IMR-90 (cell line): ENCODE data around the gene ZCCHC24. TPM values are rescaled to one million over a fixed set of nuclear protein-coding genes. Genes with fewer than 3 reads are reported as not detected.

ENCODE experiments used
- ATAC-seq: fragments of 200-7000 bp; cut with Tn5 transposase; 2 replicates; pipeline ENCODE4 v1.9.1; 2020; ENCODE audit warnings: low read depth, mild to moderate bottlenecking, moderate library complexity
- BruUV-seq: library from RNA; stranded (reverse); fragments of 400-500 nt; replicated peaks from 2 replicates; lab custom pipeline; 2021; lab: Mats Ljungman, UMichigan
- CTCF ChIA-PET: fragments of 300-600 bp; formaldehyde crosslinking; extraction: SDS; loops from one replicate; lab custom pipeline; 2021; ENCODE audit warnings: antibody characterized with exemption; lab: Yijun Ruan, JAX
- POLR2A ChIA-PET: fragments of 300-600 bp; sonication (Branson Sonifier 250); formaldehyde crosslinking; loops from one replicate; lab custom pipeline; 2022; ENCODE audit warnings: antibody characterized with exemption; ENCODE audit not compliant: unreplicated experiment; lab: Charles Lee
- DNase-seq: peaks from one replicate; pipeline ENCODE4 v3.0.0; 2013
- H2AFZ ChIP-seq: replicated peaks from 2 replicates; pipeline ENCODE3; 2013; ENCODE audit warnings: low read length, mild to moderate bottlenecking; ENCODE audit not compliant: poor library complexity
- H2AK5ac ChIP-seq: 2 replicates; pipeline ENCODE4 v1.6.1; 2013; ENCODE audit warnings: low read depth, low read length, inconsistent platforms
- H2AK9ac ChIP-seq: replicated peaks from 2 replicates; pipeline ENCODE3; 2013; ENCODE audit warnings: mild to moderate bottlenecking, low read depth, low read length, moderate library complexity; ENCODE audit not compliant: poor library complexity
- H2BK120ac ChIP-seq: 2 replicates; pipeline ENCODE4 v1.6.1; 2013; ENCODE audit warnings: low read depth, low read length, inconsistent platforms
- H2BK15ac ChIP-seq: 3 replicates; pipeline ENCODE4 v1.6.1; 2013; ENCODE audit warnings: low read depth, low read length, inconsistent platforms
- H2BK20ac ChIP-seq: 2 replicates; pipeline ENCODE4 v1.6.1; 2013; ENCODE audit warnings: low read depth, mild to moderate bottlenecking, inconsistent platforms, low read length, moderate library complexity
- H2BK5ac ChIP-seq: 2 replicates; pipeline ENCODE4 v1.6.1; 2013; ENCODE audit warnings: mild to moderate bottlenecking, low read depth, low read length, inconsistent platforms; ENCODE audit not compliant: poor library complexity, severe bottlenecking
- H3K14ac ChIP-seq: replicated peaks from 2 replicates; pipeline ENCODE4 v1.6.1; 2013; ENCODE audit warnings: low read depth, low read length, inconsistent platforms
- H3K18ac ChIP-seq: 2 replicates; pipeline ENCODE4 v1.6.1; 2013; ENCODE audit warnings: low read depth, low read length, control low read depth
- H3K23ac ChIP-seq: 2 replicates; pipeline ENCODE4 v1.6.1; 2013; ENCODE audit warnings: low read depth, low read length, inconsistent platforms
- H3K27ac ChIP-seq: 2 replicates; pipeline ENCODE4 v1.5.1; 2013; ENCODE audit warnings: mild to moderate bottlenecking, control low read depth, low read length; ENCODE audit not compliant: insufficient read depth
- H3K27me3 ChIP-seq: 2 replicates; pipeline ENCODE4 v1.6.1; 2013; ENCODE audit warnings: low read length; ENCODE audit not compliant: control insufficient read depth, insufficient read depth
- H3K36me3 ChIP-seq: 2 replicates; pipeline ENCODE4 v1.6.1; 2013; ENCODE audit warnings: low read length, mixed read lengths; ENCODE audit not compliant: control insufficient read depth, insufficient read depth
- H3K4ac ChIP-seq: 2 replicates; pipeline ENCODE4 v1.6.1; 2013; ENCODE audit warnings: low read depth, low read length, inconsistent platforms
- H3K4me1 ChIP-seq: 2 replicates; pipeline ENCODE4 v1.6.1; 2013; ENCODE audit warnings: low read length, mixed read lengths; ENCODE audit not compliant: control insufficient read depth, insufficient read depth
- H3K4me2 ChIP-seq: 2 replicates; pipeline ENCODE4 v1.6.1; 2013; ENCODE audit warnings: low read depth, mild to moderate bottlenecking, control low read depth, low read length, moderate library complexity
- H3K4me3 ChIP-seq: 2 replicates; pipeline ENCODE4 v1.5.1; 2013; ENCODE audit warnings: low read depth, mild to moderate bottlenecking, control low read depth, low read length, moderate library complexity; ENCODE audit not compliant: insufficient read depth
- H3K56ac ChIP-seq: 2 replicates; pipeline ENCODE4 v1.6.1; 2013; ENCODE audit warnings: low read length, inconsistent platforms; ENCODE audit not compliant: insufficient read depth; ENCODE audit errors: extremely low read depth
- H3K79me1 ChIP-seq, 2 experiments: 2 replicates each; pipeline ENCODE4 v1.6.1; 2013; ENCODE audit warnings: low read length in 2 of 2, inconsistent platforms in 1 of 2, low read depth in 1 of 2
- H3K9ac ChIP-seq: 2 replicates; pipeline ENCODE4 v1.6.1; 2013; ENCODE audit warnings: low read depth, low read length, control low read depth
- H3K9me1 ChIP-seq: 2 replicates; pipeline ENCODE4 v1.6.1; 2013; ENCODE audit warnings: low read length, inconsistent platforms; ENCODE audit not compliant: insufficient read depth
- H3K9me3 ChIP-seq: 2 replicates; pipeline ENCODE4 v1.6.1; 2013; ENCODE audit warnings: low read length; ENCODE audit not compliant: control insufficient read depth, insufficient read depth
- H4K20me1 ChIP-seq: 2 replicates; pipeline ENCODE4 v1.6.1; 2013; ENCODE audit warnings: low read length, inconsistent platforms; ENCODE audit not compliant: insufficient read depth
- H4K5ac ChIP-seq: 2 replicates; pipeline ENCODE4 v1.6.1; 2013; ENCODE audit warnings: mild to moderate bottlenecking, low read depth, low read length, control low read depth
- H4K8ac ChIP-seq, 2 experiments: 2 replicates each; pipeline ENCODE4 v1.6.1; 2013; ENCODE audit warnings: low read depth in 2 of 2, low read length in 2 of 2, control low read depth in 1 of 2, inconsistent platforms in 1 of 2
- H4K91ac ChIP-seq: 2 replicates; pipeline ENCODE4 v1.6.1; 2013; ENCODE audit warnings: low read depth, low read length, inconsistent platforms; ENCODE audit not compliant: insufficient read depth
- CEBPB ChIP-seq: IDR thresholded peaks from 2 replicates; pipeline ENCODE4 v1.6.1; 2012; ENCODE audit warnings: low read depth, low read length, improper control_type of control experiment
- CHD1 ChIP-seq: IDR thresholded peaks from 2 replicates; pipeline ENCODE4 v1.6.1; 2012; ENCODE audit warnings: low read depth, low read length, improper control_type of control experiment
- CTCF ChIP-seq: conservative IDR thresholded peaks from 2 replicates; pipeline ENCODE4 v1.5.1; 2012; ENCODE audit warnings: mild to moderate bottlenecking, low read depth, low read length, improper control_type of control experiment
- FOS ChIP-seq: fragments of 150-350 bp; IDR thresholded peaks from 2 replicates; pipeline ENCODE4 v1.6.1; 2016; ENCODE audit warnings: low read depth, low read length
- MAZ ChIP-seq: IDR thresholded peaks from 2 replicates; pipeline ENCODE4 v1.6.1; 2012; ENCODE audit warnings: low read depth, mild to moderate bottlenecking, low read length, improper control_type of control experiment, moderate library complexity, borderline replicate concordance
- MXI1 ChIP-seq: IDR thresholded peaks from 2 replicates; pipeline ENCODE4 v1.6.1; 2012; ENCODE audit warnings: low read depth, mild to moderate bottlenecking, low read length, moderate library complexity, borderline replicate concordance
- NFE2L2 ChIP-seq: fragments of 150-350 bp; IDR thresholded peaks from 2 replicates; pipeline ENCODE4 v1.6.1; 2016; ENCODE audit warnings: low read depth, mild to moderate bottlenecking, low read length
- POLR2A ChIP-seq: IDR thresholded peaks from 2 replicates; pipeline ENCODE4 v1.6.1; 2012; ENCODE audit warnings: mild to moderate bottlenecking, low read depth, low read length
- RCOR1 ChIP-seq: IDR thresholded peaks from 2 replicates; pipeline ENCODE4 v1.6.1; 2012; ENCODE audit warnings: mild to moderate bottlenecking, low read length, improper control_type of control experiment; ENCODE audit not compliant: insufficient replicate concordance
- RFX5 ChIP-seq: IDR thresholded peaks from 2 replicates; pipeline ENCODE4 v1.8.0; 2012; ENCODE audit warnings: low read depth, mild to moderate bottlenecking, low read length, moderate library complexity
- SMC3 ChIP-seq: fragments of 150-350 bp; IDR thresholded peaks from 2 replicates; pipeline ENCODE4 v1.6.1; 2016; ENCODE audit warnings: low read depth, mild to moderate bottlenecking, antibody characterized with exemption, low read length, moderate library complexity
- USF2 ChIP-seq: fragments of 150-350 bp; IDR thresholded peaks from 2 replicates; pipeline ENCODE4 v1.6.1; 2017; ENCODE audit warnings: mild to moderate bottlenecking, antibody characterized with exemption, low read length, low read depth
- WGBS, 2 experiments: methylation state at CpG; one replicate each; pipeline versions ENCODE4 v1.1.5 to v1.1.7; 2013; ENCODE audit warnings: missing lambda C conversion rate in 2 of 2; ENCODE audit not compliant: insufficient read length in 1 of 2; ENCODE audit errors: extremely low coverage in 2 of 2; 5-methylcytosine and 5-hydroxymethylcytosine counted together
- dilution Hi-C: fragments of 300-500 bp; cut with HindIII; formaldehyde crosslinking; loops from one replicate; pipeline ENCODE4 v1.14.3; 2018; ENCODE audit warnings: low sequenced_read_pairs; ENCODE audit not compliant: unreplicated experiment
- in situ Hi-C: fragments of 300-500 bp; cut with MboI; formaldehyde crosslinking; loops from 3 replicates; pipeline ENCODE4 v1.14.3; 2019; ENCODE audit warnings: low sequenced_read_pairs, inconsistent platforms, mixed read lengths
- intact Hi-C: fragments of 100-400 bp; cut with micrococcal nuclease; formaldehyde crosslinking; loops from 2 replicates; pipeline ENCODE4 v1.10.0; 2022
- polyA plus RNA-seq, 3 experiments: library from polyadenylated mRNA; depleted of rRNA; stranded (reverse); fragments of >200 nt; gene quantifications; 2 replicates each; pipeline ENCODE4 v1.2.3, GENCODE V29; 2012; ENCODE audit warnings: low replicate concordance in 1 of 3
- total RNA-seq: library from RNA; depleted of rRNA; stranded (reverse); fragments of >200 nt; gene quantifications from 2 replicates; pipeline ENCODE4 v1.2.3, GENCODE V29; 2012

Gene ZCCHC24
- total and polyA plus RNA-seq, 2 of the 4 experiments (the other 2 are of a cell fraction): 15.1 to 25.9 TPM

- no CpG with 5 or more reads among the region's 5 CpGs for WGBS, 2 experiments
- Histone ChIP-seq H3K27ac (peak overlapping the region; percentile 95), H3K4me2 (peak overlapping the region; percentile 78), H3K14ac (peak overlapping the region; percentile 97), H3K4me3 (no peak overlapping the region), H3K36me3 (no peaks in the 10 kb centered on the region), H2AK5ac (peak overlapping the region; percentile 95), H3K4me1 (peaks cover 32% of the 10 kb centered on the region), H3K56ac (peak overlapping the region; percentile 84), H3K18ac (peak overlapping the region; percentile 92), H2AK9ac (peak overlapping the region; percentile 97), H3K9ac (peak overlapping the region; percentile 56), H3K4ac (peak overlapping the region; percentile 99), H4K20me1 (no peaks in the 10 kb centered on the region), H3K9me3 (no peaks in the 10 kb centered on the region), H3K27me3 (no peaks in the 10 kb centered on the region), H2BK20ac (peak overlapping the region; percentile 98), H3K9me1 (peaks cover 34% of the 10 kb centered on the region), H4K5ac (peak overlapping the region; percentile 92), H2BK5ac (peak overlapping the region; percentile 95), H3K23ac (peak overlapping the region; percentile 92), H2AFZ (peak overlapping the region; percentile 93), H2BK120ac (peak overlapping the region; percentile 98), H3K79me1 (no peaks in the 10 kb centered on the region), H2BK15ac (peak overlapping the region; percentile 98), H4K91ac (peak overlapping the region; percentile 97), H4K8ac (peak overlapping the region; percentile 77 to 96)
- in situ Hi-C loops (loop anchor here (25.0 kb wide), 1 partner anchor 101 kb away; no protein-coding TSS in a partner anchor), dilution Hi-C loops (no loop called here), intact Hi-C loops (loop anchor here (2.0 kb wide), 1 partner anchor 44 kb away; the partner anchor contains the start of gene ZCCHC24)
- no peak for TF ChIP-seq POLR2A
- TF ChIP-seq USF2: no peak
- no peak for TF ChIP-seq NFE2L2
- TF ChIP-seq RFX5: no peak
- peak; percentile 88 for TF ChIP-seq CEBPB
- TF ChIP-seq CTCF: no peak
- no peak for TF ChIP-seq RCOR1
- no peak for TF ChIP-seq MXI1
- TF ChIP-seq FOS: peak; percentile 81
- peak; percentile 67; the same call in 1 of the 2 replicates for TF ChIP-seq MAZ
- no peak for TF ChIP-seq SMC3
- no peak for TF ChIP-seq CHD1
- BruUV-seq: no TSS peak
- POLR2A ChIA-PET: interaction anchor here (1.2 kb wide), 1 partner anchor 89 kb away, joined by 3 read pairs; no protein-coding TSS in a partner anchor
- peak; percentile 88 for ATAC-seq
- CTCF ChIA-PET: interaction anchor here (0.6 to 1.4 kb wide), 8 partner anchors 14 to 656 kb away, joined by 3 to 7 read pairs (median 4); no protein-coding TSS in a partner anchor
- peak; percentile 92 for DNase-seq
These were observed 42.9 kb upstream of the ZCCHC24 start for GRCh38 chr10:79488336-79488735.
